Peyer's patch (tissue), 4 donors: ENCODE measurements around the gene VPS4A. TPM values are rescaled to one million over a fixed set of nuclear protein-coding genes. Genes with fewer than 3 reads are reported as not detected.
"Not testable (repeated sequence)": the region's sequence is repeated elsewhere in the genome, so short reads cannot be mapped to it uniquely, and the experiment has no call there.

Experiments
- DNase-seq, 3 donors: peaks; one replicate each; pipeline ENCODE4 v3.0.0-alpha.2; 2017 to 2019
- H3K27ac ChIP-seq, 4 donors: fragments of 200-600 bp; sonication (generic); one replicate each; pipeline ENCODE4 v1.5.1; 2016 to 2019
- H3K27me3 ChIP-seq, 2 donors: fragments of 200-600 bp; sonication (generic); one replicate each; pipeline ENCODE4 v1.5.1; 2019
- H3K36me3 ChIP-seq, 3 donors: fragments of 200-600 bp; sonication (generic); one replicate each; pipeline ENCODE4 v1.5.1; 2016 to 2019
- H3K4me1 ChIP-seq, 4 donors: fragments of 200-600 bp; sonication (generic); one replicate each; pipeline ENCODE4 v1.5.1; 2016 to 2019
- H3K4me3 ChIP-seq, 4 donors: fragments of 200-600 bp; sonication (generic); 1 replicate in 3 of 4; 2 replicates in 1 of 4; pipeline ENCODE4 v1.5.1; 2016 to 2019; ENCODE audit warnings: mild to moderate bottlenecking in 1 of 4
- H3K9me3 ChIP-seq, 4 donors: fragments of 200-600 bp; sonication (generic); one replicate each; pipeline ENCODE4 v1.5.1; 2016 to 2019; ENCODE audit warnings: mild to moderate bottlenecking in 1 of 4
- POLR2A ChIP-seq, 2 donors: fragments of 450-650 bp; IDR thresholded peaks; one replicate each; pipeline ENCODE4 v1.5.1; 2017; ENCODE audit warnings: antibody characterized with exemption in 2 of 2, mild to moderate bottlenecking in 2 of 2, moderate library complexity in 2 of 2
- total RNA-seq, 4 donors: library from RNA; depleted of rRNA; stranded (reverse); fragments of >200 nt; gene quantifications; one replicate each; pipeline ENCODE4 v1.1.0, GENCODE V29; 2016
- TF ChIP-seq, protein P1 (sequence below), 6 experiments: fragments of 450-650 bp in 4 of 6; fragments of 200-600 bp in 2 of 6; sonication (generic) in 1 of 6; IDR thresholded peaks; one replicate each; pipeline ENCODE4 v1.5.1; 2017 to 2019; ENCODE audit warnings: antibody characterized with exemption in 6 of 6, mild to moderate bottlenecking in 3 of 6, moderate library complexity in 1 of 6

VPS4A gene
- total RNA-seq, 4 donors from 2014 or later = 37.1 to 63.1 (median 47.8) TPM

GRCh38 chr16:69348222-69348621 lies 37.1 kb downstream of the VPS4A start:
- TF ChIP-seq, protein P1, sequence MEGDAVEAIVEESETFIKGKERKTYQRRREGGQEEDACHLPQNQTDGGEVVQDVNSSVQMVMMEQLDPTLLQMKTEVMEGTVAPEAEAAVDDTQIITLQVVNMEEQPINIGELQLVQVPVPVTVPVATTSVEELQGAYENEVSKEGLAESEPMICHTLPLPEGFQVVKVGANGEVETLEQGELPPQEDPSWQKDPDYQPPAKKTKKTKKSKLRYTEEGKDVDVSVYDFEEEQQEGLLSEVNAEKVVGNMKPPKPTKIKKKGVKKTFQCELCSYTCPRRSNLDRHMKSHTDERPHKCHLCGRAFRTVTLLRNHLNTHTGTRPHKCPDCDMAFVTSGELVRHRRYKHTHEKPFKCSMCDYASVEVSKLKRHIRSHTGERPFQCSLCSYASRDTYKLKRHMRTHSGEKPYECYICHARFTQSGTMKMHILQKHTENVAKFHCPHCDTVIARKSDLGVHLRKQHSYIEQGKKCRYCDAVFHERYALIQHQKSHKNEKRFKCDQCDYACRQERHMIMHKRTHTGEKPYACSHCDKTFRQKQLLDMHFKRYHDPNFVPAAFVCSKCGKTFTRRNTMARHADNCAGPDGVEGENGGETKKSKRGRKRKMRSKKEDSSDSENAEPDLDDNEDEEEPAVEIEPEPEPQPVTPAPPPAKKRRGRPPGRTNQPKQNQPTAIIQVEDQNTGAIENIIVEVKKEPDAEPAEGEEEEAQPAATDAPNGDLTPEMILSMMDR (IDR thresholded peaks at IDR 0.05) = no peak
- no peak for TF ChIP-seq POLR2A (IDR thresholded peaks at IDR 0.05)
- Histone ChIP-seq H3K27me3 (no peaks in the 10 kb centered on the region), H3K4me1 (peaks cover 0 to 6% (median 0%) of the 10 kb centered on the region in 4 donors), H3K4me3 (no peak overlapping the region), H3K36me3 (peaks cover 0 to 18% (median 0%) of the 10 kb centered on the region in 3 donors), H3K9me3 (no peaks in the 10 kb centered on the region), H3K27ac (no peak overlapping the region)
- DNase-seq = no peak

- no peak overlapping the region for H3K27ac ChIP-seq
- no peaks in the 10 kb centered on the region for H3K9me3 ChIP-seq
Measured at GRCh38 chr16:69349536-69349935, 38.4 kb downstream of the VPS4A start.

DNA sequence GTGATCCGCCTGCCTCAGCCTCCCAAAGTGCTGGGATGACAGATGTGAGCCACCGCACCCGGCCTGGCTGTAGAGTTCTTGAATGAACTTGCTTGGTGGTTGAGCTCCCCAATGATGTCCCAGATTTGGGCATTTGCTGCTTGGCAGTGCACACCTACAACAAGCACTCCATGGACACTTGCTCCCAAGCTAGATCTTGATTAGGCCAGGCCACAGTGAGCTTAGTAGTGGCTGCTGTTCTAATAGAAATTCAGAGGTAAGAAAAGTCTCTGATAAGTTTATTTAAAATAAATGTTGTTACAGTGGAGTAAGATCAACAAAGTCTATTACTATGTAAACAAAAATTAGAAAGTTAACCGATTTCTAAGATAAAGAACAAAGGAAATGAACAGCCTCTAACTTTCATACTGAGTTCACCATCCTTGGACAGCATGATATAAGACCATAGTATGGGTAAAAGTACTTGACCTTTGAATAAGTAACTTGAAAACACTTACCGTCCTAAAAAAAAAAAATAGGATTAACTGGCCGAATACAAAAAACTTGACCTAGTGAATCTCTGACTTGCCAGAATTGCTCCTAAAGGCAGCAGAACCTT lies 39.5 kb downstream of the VPS4A start:
- H3K27ac ChIP-seq = no peak overlapping the region
- TF ChIP-seq POLR2A (IDR thresholded peaks at IDR 0.05) = no peak
- TF ChIP-seq, protein P1 (IDR thresholded peaks at IDR 0.05) = no peak
- peaks cover 0 to 6% (median 0%) of the 10 kb centered on the region in 4 donors for H3K4me1 ChIP-seq
- H3K27me3 ChIP-seq = no peaks in the 10 kb centered on the region
- H3K4me3 ChIP-seq = peak overlapping the region in 1 of 4 donors; percentile 33
- peaks cover 0 to 22% (median 0%) of the 10 kb centered on the region in 3 donors for H3K36me3 ChIP-seq
- DNase-seq = no peak
- H3K9me3 ChIP-seq = no peaks in the 10 kb centered on the region

More at GRCh38 chr16:69349536-69349935, 38.4 kb downstream of the VPS4A start:
- no peak for DNase-seq
- no peak overlapping the region for H3K4me3 ChIP-seq
- TF ChIP-seq POLR2A (IDR thresholded peaks at IDR 0.05) = no peak
- TF ChIP-seq, protein P1 (IDR thresholded peaks at IDR 0.05) = no peak
- H3K27me3 ChIP-seq = no peaks in the 10 kb centered on the region
- H3K4me1 ChIP-seq = peaks cover 0 to 6% (median 0%) of the 10 kb centered on the region in 4 donors
- peaks cover 0 to 16% (median 0%) of the 10 kb centered on the region in 3 donors for H3K36me3 ChIP-seq

DNA sequence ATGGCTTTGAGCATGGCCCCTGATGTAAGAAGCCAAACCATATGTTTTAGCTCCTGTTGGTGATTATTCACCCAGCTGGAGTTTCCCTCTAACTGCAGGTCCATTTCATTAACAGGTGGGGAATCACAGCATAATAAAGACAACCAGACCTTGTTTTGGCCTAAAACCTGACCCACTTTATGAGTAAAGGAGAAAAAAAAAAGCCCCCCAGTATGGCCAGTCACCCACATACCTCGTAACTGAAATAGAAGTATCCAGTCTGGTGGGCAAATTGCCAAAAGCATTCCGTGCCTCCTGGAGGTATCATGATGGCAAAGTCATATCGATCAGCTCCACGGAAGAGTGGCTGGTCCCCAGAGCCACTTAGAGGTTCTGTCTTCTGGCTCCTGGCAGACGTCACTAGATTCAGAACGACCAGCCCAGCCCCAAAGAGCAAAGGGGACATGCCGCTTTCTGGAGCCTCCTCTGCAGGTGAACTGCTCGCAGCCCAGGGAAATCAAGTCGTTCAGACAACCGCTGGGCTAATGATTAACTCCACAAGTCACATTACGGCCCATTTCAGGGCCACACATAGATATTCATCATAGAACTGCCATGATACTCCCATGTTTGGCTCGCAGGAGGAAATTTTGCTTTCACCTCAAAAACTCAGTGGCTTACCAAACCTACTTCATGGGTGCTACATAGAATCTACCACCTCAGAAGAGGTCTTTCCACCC lies 40.3 kb downstream of the VPS4A start, which contains the start of gene TMED6:
Gene TMED6 (minus strand): TSS at position 478 of the 719 bp plus-strand sequence. CDS start 33 bp downstream, at position 445.
- peak within 1 kb of the TSS in 2 of 4 donors; percentile 44 to 52 for H3K27ac ChIP-seq
- H3K9me3 ChIP-seq = no peaks in the 10 kb centered on the region
- H3K36me3 ChIP-seq = peaks cover 0 to 31% (median 0%) of the 10 kb centered on the region in 3 donors
- H3K4me1 ChIP-seq = peaks cover 0 to 6% (median 0%) of the 10 kb centered on the region in 4 donors
- DNase-seq = peak in 2 of 3 donors; percentile 71 to 79
- H3K27me3 ChIP-seq = no peaks in the 10 kb centered on the region
- H3K4me3 ChIP-seq = peak within 1 kb of the TSS in 2 of 4 donors; percentile 33 to 44
- peak in 1 of 2 donors; percentile 11 for TF ChIP-seq POLR2A (IDR thresholded peaks at IDR 0.05)
- TF ChIP-seq, protein P1 (IDR thresholded peaks at IDR 0.05) = no peak

DNA sequence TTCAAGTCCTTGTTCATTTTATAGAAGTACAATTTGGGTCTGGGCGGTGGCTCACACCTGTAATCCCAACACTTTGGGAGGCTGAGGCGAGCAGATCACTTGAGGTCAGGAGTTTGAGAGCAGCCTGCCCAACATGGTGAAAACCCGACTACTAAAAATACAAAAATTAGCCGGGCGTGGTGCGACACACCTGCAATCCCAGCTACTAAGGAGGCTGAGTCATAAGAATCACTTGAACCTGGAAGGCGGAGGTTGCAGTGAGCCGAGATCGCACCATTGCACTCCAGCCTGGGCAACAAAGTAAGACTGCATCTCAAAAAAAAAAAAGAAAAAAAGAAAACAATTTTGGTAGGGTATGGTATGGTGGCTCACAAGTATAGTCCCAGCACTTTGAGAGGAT lies 48.9 kb downstream of the VPS4A start:
- peaks cover 0 to 56% (median 0%) of the 10 kb centered on the region in 3 donors for H3K36me3 ChIP-seq
- not testable (repeated sequence) for H3K4me3 ChIP-seq, H3K9me3 ChIP-seq, DNase-seq, H3K27ac ChIP-seq, H3K4me1 ChIP-seq, H3K27me3 ChIP-seq

DNA sequence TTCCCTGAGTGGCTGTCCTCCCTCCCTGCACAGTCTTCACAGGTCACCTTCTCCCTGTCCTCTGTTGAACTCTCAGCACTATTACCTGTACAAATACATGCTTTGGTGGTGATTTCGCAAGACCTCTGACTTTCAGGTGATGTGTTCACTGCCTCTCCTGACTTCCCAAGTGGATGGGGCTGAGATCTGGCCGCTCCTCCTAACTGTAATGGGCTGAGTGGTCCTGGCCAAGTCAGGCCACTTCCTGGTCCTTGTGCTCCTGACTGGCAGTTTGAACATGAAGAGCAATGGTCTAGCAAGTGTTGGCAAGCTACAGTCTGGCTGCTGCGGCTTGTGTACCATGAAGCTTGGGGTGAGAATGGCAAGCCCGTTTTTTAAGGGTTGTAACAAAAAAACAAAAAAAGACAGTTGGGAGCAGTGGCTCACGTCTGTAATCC lies 52.1 kb downstream of the VPS4A start:
- Histone ChIP-seq H3K9me3 (no peaks in the 10 kb centered on the region), H3K27ac (no peak overlapping the region), H3K27me3 (no peaks in the 10 kb centered on the region), H3K4me3 (no peak overlapping the region), H3K4me1 (no peaks in the 10 kb centered on the region), H3K36me3 (peaks cover 0 to 68% (median 0%) of the 10 kb centered on the region in 3 donors)
- no peak for DNase-seq
- TF ChIP-seq POLR2A (IDR thresholded peaks at IDR 0.05) = no peak
- TF ChIP-seq, protein P1 (IDR thresholded peaks at IDR 0.05) = no peak
